CD4-positive, alpha-beta T cell treated with Interleukin-17A for 4 hours (primary cell): ENCODE data around the gene ZBP1.
A peak's percentile ranks its signal among the peaks of the same experiment; 100 is the strongest.

Experiments used
- DNase-seq: peaks from one replicate; pipeline ENCODE4 v3.0.0-alpha.2; 2020; ENCODE audit warnings: mixed read lengths

ZBP1 gene

DNA sequence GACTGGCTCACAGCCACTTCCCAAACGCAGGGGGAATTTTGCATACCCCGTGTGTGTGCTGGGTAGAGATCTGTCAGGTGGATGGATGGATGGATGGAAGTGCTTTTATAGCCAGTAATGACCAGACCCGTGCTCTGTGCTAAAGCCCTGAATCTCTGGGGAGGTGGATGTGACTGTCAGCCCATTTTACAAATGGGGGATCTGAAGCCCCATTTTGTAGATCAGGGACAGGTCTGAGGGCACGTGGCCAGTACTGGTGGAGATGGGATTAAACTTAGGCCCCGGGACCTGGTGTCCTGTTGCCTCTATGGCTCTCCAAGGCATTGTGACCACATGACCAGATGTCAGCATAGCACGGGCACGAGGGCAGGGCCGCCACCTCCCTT lies 38.2 kb upstream of the ZBP1 start:
- DNase-seq: no peak

DNA sequence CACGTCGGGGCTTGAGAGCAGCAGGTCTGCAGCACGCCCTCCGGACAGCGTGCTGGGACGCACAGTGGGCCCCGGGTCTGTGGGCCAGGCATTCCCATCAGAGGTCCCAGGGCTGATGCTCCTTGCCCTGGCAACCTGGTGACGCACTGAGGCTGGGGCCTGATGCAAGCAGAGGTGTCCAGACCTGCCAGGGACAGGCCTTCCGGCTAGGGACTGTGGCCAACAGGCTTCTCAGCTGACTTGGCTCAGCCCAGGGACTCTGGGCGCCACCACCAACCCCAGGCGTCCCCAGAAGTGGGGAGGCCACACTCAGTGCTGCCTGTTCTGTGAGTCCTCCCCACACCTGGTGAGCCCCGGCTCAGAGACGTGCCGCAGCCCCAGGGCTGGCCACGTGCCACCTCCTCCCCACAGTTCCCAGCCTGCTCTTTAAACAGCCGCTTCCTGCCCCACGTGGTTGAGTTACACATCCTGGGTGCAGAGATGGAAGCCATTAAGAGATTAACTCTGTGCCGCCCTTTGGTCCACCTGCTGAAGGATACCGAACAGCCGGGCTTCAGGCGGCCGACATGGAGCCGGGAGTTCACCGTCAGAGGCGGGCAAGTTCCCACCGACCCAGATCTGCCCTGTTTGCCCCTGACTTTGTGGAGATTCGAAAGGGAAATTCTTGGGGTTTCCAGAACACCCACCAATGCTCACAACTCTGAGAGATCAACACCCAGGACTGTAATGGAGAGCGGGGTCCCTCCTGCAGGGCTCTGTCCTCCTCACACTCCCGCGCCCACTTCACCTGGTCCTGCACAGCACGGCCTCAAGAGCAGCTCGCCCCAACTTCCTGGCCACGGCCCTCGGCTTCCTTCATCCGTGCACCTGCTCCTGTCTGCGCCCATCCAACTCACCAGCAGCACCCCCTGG lies 37.6 kb upstream of the ZBP1 start:
- peak; percentile 75 for DNase-seq

DNA sequence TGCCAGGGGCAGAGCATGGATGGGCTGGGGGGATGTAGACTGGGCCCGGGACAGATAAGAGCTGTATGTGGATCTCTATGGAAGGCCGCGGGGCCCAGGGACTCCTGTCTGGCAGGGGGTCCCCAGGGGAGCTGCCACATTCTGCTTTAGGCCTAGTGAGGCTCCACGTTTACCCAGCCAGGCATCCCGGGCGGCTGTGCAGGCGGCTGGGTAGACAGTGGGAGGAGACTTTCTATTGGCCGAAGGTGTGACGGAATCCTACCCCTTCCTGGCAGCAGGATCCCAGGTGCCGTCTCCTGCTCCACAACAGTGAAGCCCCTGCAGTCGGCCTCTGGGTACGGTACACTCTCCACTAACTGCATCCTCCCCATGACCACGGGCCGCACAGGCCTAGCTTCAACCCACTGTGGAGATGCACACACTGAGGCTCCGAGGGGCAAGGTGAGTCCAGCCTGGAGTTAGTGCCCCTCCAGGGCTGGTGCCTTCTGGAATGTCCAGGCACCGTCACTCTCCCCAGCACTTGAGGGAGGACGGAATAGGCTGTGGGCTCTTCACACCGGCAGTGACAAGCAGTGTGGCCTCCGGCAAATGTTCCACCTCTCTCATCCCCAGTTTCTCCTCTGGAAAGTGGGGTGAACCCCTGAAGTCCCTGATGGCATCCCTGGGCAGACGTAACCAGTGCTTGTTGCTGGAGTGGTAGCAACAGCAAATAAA lies 36.8 kb upstream of the ZBP1 start:
- DNase-seq: no peak

DNA sequence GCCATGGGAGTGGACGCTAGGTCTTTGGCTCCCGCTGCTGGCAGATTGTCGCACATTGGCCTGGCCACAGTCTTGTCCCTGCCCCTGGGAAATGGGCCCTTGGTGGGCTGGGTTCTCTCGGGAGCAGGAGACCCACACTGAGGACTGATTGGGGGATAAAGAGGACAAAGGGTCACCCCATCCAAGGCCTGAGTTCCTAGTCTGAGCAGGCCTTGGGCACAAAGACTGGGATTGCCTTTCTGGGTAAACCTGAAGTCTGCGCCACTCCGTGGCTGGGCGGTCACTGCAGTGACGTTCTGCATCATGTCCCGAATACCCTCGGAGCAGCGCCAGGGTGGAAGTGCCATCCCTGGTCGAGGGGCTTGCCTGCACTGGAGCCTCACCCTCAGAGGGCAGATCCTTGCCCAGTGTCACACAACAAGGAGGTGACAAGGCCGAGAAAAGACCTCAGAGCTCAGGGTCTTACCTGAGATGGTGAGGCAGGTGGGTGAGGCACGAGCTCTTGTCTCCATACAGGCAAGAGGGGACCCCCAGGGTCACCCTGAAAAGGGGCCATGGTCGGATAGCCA lies 36.1 kb upstream of the ZBP1 start:
- DNase-seq: no peak

GRCh38 chr20:57655809-57656155 lies 35.6 kb upstream of the ZBP1 start:
- no peak for DNase-seq

- no peak for DNase-seq
These were observed 35.0 kb upstream of the ZBP1 start for GRCh38 chr20:57654998-57655808.

- DNase-seq: peak; percentile 73
These were observed 34.3 kb upstream of the ZBP1 start for GRCh38 chr20:57654363-57654997.

DNA sequence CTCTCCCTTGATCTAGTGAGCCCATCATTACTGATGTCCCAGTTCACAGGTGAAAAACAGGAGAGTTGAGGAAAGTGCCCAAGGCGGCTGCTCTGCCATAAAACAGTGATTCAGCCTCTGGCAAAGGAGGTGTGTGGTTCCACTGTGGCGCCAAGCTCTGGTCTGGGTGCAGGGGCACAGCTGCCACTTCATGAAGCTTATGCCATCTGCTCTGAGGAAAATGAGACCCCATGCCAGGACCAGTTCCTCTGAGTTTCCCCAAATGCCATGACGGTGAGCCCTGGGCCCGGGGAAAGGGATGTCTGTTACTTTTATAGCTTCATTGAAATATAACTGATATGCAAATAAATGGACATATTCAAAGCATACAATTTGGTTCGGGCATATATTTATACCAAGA lies 33.7 kb upstream of the ZBP1 start:
- DNase-seq: no peak

DNA sequence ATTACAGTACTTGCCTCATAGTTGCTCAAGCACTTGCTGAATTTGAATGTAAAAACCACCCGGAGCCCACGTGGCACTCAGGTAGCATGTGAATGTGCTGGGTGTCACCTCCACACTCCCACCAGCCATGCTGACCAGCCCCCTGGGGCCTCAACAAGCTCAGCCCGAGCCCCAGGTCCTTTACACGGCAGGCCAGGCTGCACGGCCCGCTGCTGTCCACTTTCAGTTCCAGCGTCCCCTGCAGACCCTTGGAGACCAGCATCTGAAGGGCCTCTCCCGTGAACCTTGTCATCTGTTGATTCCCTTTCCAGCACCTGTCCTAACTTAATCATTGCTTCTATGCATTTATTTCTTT lies 33.3 kb upstream of the ZBP1 start:
- DNase-seq: no peak

GRCh38 chr20:57652606-57653545 lies 32.6 kb upstream of the ZBP1 start:
- no peak for DNase-seq

GRCh38 chr20:57651881-57652605 lies 31.8 kb upstream of the ZBP1 start:
- DNase-seq: no peak

DNA sequence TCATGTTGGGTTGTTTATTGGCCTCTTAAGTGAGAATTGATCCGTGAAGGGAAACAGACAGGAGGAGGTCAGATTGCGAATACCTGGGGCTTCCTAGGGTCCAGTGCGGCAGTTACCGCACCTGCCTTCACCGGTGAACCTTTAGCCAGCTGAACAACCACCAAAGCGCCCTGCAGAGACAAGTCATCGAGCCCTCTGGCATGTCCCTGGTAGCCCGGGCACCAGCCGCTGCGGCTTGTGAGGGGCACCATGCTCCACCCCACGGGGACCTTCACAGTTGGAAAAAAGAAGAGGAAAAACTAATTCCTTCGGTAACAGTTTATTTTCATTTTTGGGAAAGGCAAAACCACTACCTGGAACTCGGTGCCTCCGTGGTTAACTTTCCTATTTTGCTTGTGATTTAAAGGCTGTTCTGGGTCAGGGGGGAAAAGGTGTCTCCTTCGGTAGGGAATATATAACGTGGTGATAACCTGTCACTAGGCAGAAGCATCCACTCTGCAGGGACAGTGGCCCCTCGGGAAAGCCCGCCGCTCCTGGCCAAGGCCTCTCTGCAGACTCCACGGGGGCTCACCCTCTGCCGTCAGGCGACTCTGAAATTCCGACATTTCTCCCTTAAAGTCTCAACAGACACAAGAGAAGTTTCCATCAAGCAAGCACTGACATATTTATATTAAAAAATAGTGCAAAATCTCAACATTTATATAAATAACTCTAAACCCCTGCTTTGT lies 30.7 kb upstream of the ZBP1 start:
- DNase-seq: no peak

- no peak for DNase-seq
These were observed 30.0 kb upstream of the ZBP1 start for GRCh38 chr20:57650266-57650665.

DNA sequence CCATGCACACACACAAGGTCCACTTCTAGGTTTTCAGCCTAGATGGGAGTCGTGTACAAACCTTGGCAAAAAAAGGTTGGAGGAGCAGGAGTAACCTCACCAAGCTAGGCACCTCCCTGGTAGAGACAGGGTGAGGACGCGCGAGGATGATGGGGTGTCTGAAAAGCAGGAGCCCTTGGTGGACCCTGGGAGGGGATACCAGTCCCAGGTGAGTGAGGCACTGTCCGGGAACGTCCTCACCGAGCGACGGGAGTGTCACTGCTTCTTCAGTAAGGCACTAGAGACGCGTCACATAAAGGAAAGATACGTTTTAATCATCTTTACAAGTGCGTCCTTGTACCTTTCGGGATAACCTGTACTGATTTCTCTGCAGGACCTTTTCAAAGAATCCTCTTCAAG lies 29.4 kb upstream of the ZBP1 start:
- no peak for DNase-seq

- DNase-seq: no peak
These were observed 28.8 kb upstream of the ZBP1 start for GRCh38 chr20:57648878-57649616.

DNA sequence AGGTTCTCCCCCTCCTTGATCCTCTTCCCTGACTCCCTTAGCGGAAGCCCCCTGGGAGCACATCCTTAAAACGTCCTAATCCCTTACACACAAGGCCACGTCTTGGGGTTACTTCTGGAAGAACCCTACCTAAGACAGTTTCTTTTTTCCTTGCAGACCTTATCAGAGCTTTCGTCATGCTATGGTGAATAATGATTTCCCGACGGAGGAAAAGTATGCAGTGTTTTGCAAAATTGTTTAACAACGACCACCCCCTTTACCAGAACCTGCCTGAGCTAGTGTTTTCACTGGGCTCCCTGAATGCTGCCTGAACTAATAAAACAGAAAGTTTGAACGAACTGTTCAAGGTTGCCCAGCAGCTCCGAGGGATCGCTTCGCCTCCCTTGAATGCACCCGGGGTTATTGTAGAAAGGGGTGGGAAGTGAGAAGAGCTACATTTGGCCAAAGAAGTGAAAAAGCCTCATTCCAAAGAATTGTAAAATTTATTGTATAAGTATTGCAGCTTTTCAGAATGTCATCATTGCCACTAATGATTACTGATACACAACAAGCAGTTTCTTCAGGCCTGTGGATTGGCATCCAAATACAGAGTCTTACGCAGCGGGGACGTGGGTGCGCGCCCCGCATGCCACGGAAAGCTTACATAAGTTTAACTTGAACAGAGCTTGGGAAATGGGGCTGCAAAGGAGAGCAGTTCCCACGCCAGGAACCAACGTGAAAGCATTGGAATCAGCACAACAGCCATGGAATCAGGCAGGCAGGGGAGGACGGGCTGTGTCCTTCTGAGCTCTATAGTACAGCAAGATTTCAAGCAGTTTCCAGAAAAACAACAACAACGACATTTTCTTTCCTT lies 27.9 kb upstream of the ZBP1 start:
- DNase-seq: no peak

- DNase-seq: no peak
These were observed 27.0 kb upstream of the ZBP1 start for GRCh38 chr20:57647006-57647932.
